ENCODE data around the gene FGF14.

DNA sequence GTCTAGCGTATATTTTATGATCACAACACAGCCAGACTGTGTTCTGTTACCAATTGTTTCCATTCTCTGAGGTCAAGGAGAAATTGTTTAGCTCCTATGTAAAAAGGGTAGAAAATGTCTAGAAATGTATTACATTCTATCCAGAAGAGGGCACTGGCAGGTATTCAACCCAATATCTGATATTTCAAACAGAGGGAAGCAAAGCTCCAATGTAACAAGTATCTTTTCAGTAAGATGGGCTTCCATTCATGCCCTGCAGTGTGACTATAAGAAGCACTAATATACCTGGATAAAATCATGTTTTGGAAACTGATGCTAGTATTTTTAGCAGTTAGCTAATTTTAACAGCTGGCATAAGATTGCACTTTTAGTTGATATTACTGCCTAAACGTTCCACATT, 312.7 kb downstream of the FGF14 start:
- TF ChIP-seq, protein P1, sequence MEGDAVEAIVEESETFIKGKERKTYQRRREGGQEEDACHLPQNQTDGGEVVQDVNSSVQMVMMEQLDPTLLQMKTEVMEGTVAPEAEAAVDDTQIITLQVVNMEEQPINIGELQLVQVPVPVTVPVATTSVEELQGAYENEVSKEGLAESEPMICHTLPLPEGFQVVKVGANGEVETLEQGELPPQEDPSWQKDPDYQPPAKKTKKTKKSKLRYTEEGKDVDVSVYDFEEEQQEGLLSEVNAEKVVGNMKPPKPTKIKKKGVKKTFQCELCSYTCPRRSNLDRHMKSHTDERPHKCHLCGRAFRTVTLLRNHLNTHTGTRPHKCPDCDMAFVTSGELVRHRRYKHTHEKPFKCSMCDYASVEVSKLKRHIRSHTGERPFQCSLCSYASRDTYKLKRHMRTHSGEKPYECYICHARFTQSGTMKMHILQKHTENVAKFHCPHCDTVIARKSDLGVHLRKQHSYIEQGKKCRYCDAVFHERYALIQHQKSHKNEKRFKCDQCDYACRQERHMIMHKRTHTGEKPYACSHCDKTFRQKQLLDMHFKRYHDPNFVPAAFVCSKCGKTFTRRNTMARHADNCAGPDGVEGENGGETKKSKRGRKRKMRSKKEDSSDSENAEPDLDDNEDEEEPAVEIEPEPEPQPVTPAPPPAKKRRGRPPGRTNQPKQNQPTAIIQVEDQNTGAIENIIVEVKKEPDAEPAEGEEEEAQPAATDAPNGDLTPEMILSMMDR (IDR thresholded peaks at IDR 0.05; ENCODE audit: extremely low read depth in 1 of 2, insufficient read depth in 1 of 2, low read depth in 1 of 2, low read length in 2 of 2) = no peak
- TF ChIP-seq POLR2A (IDR thresholded peaks at IDR 0.05; ENCODE audit: low read depth, low read length) (no peak), EZH2 (IDR thresholded peaks at IDR 0.05; ENCODE audit: borderline replicate concordance, low read depth, low read length, severe bottlenecking) (no peak), MYC (IDR thresholded peaks at IDR 0.05; ENCODE audit: low read depth, low read length) (no peak), POLR2AphosphoS5 (IDR thresholded peaks at IDR 0.05; ENCODE audit: insufficient read depth, low read depth, low read length) (no peak)
